C4-2B (cell line): ENCODE measurements around the gene HYKK.
"Not testable (repeated sequence)": the region's sequence is repeated elsewhere in the genome, so short reads cannot be mapped to it uniquely, and the experiment has no call there.

Source experiments
- H3K27ac ChIP-seq: fragments of 450-650 bp; 2 replicates; pipeline ENCODE4 v1.5.1; 2017
- ZFX ChIP-seq: fragments of 450-650 bp; IDR thresholded peaks from 2 replicates; pipeline ENCODE4 v1.6.1; 2017
- TF ChIP-seq, protein P1 (sequence below): fragments of 450-650 bp; conservative IDR thresholded peaks from 2 replicates; pipeline ENCODE4 v1.5.1; 2017; ENCODE audit warnings: mild to moderate bottlenecking

HYKK gene

GRCh38 chr15:78551902-78552301 lies 44.5 kb downstream of the HYKK start:
- H3K27ac ChIP-seq: no peak overlapping the region
- TF ChIP-seq, protein P1, sequence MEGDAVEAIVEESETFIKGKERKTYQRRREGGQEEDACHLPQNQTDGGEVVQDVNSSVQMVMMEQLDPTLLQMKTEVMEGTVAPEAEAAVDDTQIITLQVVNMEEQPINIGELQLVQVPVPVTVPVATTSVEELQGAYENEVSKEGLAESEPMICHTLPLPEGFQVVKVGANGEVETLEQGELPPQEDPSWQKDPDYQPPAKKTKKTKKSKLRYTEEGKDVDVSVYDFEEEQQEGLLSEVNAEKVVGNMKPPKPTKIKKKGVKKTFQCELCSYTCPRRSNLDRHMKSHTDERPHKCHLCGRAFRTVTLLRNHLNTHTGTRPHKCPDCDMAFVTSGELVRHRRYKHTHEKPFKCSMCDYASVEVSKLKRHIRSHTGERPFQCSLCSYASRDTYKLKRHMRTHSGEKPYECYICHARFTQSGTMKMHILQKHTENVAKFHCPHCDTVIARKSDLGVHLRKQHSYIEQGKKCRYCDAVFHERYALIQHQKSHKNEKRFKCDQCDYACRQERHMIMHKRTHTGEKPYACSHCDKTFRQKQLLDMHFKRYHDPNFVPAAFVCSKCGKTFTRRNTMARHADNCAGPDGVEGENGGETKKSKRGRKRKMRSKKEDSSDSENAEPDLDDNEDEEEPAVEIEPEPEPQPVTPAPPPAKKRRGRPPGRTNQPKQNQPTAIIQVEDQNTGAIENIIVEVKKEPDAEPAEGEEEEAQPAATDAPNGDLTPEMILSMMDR: no peak
- TF ChIP-seq ZFX: no peak

- no peak overlapping the region for H3K27ac ChIP-seq
- no peak for TF ChIP-seq ZFX
- TF ChIP-seq, protein P1: no peak
These were observed 45.2 kb downstream of the HYKK start for GRCh38 chr15:78552597-78552996.

- not testable (repeated sequence) for H3K27ac ChIP-seq
These were observed 52.8 kb downstream of the HYKK start for GRCh38 chr15:78560201-78560600.

GRCh38 chr15:78561490-78561889 lies 54.1 kb downstream of the HYKK start:
- TF ChIP-seq ZFX: no peak
- TF ChIP-seq, protein P1: no peak
- no peak overlapping the region for H3K27ac ChIP-seq

DNA sequence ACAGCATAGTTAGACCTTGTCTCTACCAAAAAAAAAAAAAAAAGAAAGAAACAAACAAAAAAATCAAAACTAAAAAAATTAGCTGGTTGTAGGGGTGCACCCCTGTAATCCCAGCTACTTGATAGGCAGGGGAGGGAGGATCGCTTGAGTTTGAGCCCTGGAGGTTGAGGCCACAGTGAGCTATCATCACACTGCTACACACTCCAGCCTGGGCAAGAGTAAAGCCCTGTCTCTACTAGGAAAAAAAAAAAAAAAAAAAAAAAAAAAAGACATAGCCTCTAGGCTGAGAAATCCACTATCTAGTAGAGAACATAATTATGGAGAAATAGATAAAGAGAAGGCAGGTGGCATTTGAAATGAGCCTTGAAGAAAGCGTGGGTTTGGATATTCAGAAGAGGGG lies 55.7 kb downstream of the HYKK start:
- TF ChIP-seq, protein P1: no peak
- TF ChIP-seq ZFX: no peak

GRCh38 chr15:78564743-78565096 lies 57.3 kb downstream of the HYKK start:
- peak overlapping the region; percentile 78 for H3K27ac ChIP-seq

More for the DNA sequence above, 55.7 kb downstream of the HYKK start:
- no peak overlapping the region for H3K27ac ChIP-seq

GRCh38 chr15:78565097-78565950 lies 57.9 kb downstream of the HYKK start, which contains the start of gene CHRNA5:
CHRNA5 (plus strand) TSS chr15:78565520; CDS start chr15:78565720, 200 bp downstream.
- TF ChIP-seq ZFX: no peak; the same call in 1 of the 2 replicates
- TF ChIP-seq, protein P1: no peak
- H3K27ac ChIP-seq: peak within 1 kb of the TSS; percentile 78

More at GRCh38 chr15:78564743-78565096, 57.3 kb downstream of the HYKK start:
- no peak for TF ChIP-seq ZFX
- TF ChIP-seq, protein P1: no peak
